Esophagus muscularis mucosa (tissue), 4 donors: ENCODE results near the gene S1PR2. TPM values are rescaled to one million over a fixed set of nuclear protein-coding genes. Genes with fewer than 3 reads are reported as not detected.
A peak's percentile ranks its signal among the peaks of the same experiment; 100 is the strongest.

Experiments used
- DNase-seq: peaks from one replicate; pipeline ENCODE4 v3.0.0-alpha.2; 2017; ENCODE audit errors: extremely low spot score
- H3K27ac ChIP-seq, 4 donors: fragments of 200-600 bp; sonication (generic); replicated peaks in 1 of 4; 1 replicate in 3 of 4; 2 replicates in 1 of 4; pipeline ENCODE4 v1.5.1; 2016 to 2019; ENCODE audit warnings: mild to moderate bottlenecking in 1 of 4
- H3K27me3 ChIP-seq, 4 donors: fragments of 200-600 bp; sonication (generic); one replicate each; pipeline versions ENCODE4 v1.5.1 to v1.6.0; 2016 to 2019
- H3K36me3 ChIP-seq, 4 donors: fragments of 200-600 bp; sonication (generic); one replicate each; pipeline ENCODE4 v1.5.1; 2016 to 2019
- H3K4me1 ChIP-seq, 4 donors: fragments of 200-600 bp; sonication (generic); one replicate each; pipeline ENCODE4 v1.5.1; 2016 to 2019
- H3K4me3 ChIP-seq, 4 donors: fragments of 200-600 bp; sonication (generic); 1 replicate in 2 of 4; 2 replicates in 2 of 4; pipeline ENCODE4 v1.5.1; 2016 to 2019; ENCODE audit warnings: mild to moderate bottlenecking in 4 of 4, moderate library complexity in 1 of 4
- H3K9me3 ChIP-seq, 4 donors: fragments of 200-600 bp; sonication (generic); 1 replicate in 3 of 4; 2 replicates in 1 of 4; pipeline ENCODE4 v1.5.1; 2016 to 2019
- CTCF ChIP-seq, 3 experiments: fragments of 200-600 bp in 2 of 3; fragments of 450-650 bp in 1 of 3; sonication (generic) in 2 of 3; IDR thresholded peaks; one replicate each; pipeline ENCODE4 v1.5.1; 2017 to 2019; ENCODE audit warnings: antibody characterized with exemption in 3 of 3, mild to moderate bottlenecking in 2 of 3, moderate library complexity in 1 of 3
- EP300 ChIP-seq: sonication (generic); formaldehyde crosslinking; IDR thresholded peaks from one replicate; pipeline ENCODE4 v1.6.1; 2017; ENCODE audit warnings: antibody characterized with exemption
- POLR2A ChIP-seq: fragments of 450-650 bp; IDR thresholded peaks from one replicate; pipeline ENCODE4 v1.6.1; 2017; ENCODE audit warnings: antibody characterized with exemption, moderate library complexity, mild to moderate bottlenecking, low read depth
- POLR2AphosphoS5 ChIP-seq, 2 donors: sonication (generic); formaldehyde crosslinking; IDR thresholded peaks; one replicate each; pipeline ENCODE4 v1.6.1; 2017; ENCODE audit warnings: antibody characterized with exemption in 2 of 2
- WGBS: methylation state at CpG from one replicate; pipeline ENCODE4 v1.1.5; 2018; 5-methylcytosine and 5-hydroxymethylcytosine counted together
- intact Hi-C: fragments of 100-400 bp; cut with DNase I; formaldehyde crosslinking; loops from one replicate; pipeline ENCODE4 v1.15.1; 2023
- total RNA-seq, 4 donors: library from RNA; depleted of rRNA; stranded (reverse); fragments of >200 nt; gene quantifications; one replicate each; pipeline versions ENCODE4 v1.1.0 to v1.2.1, GENCODE V29; 2016

Gene S1PR2
- total RNA-seq, 4 donors from 2014 or later: 14.5 to 27.7 (median 20.4) TPM

DNA sequence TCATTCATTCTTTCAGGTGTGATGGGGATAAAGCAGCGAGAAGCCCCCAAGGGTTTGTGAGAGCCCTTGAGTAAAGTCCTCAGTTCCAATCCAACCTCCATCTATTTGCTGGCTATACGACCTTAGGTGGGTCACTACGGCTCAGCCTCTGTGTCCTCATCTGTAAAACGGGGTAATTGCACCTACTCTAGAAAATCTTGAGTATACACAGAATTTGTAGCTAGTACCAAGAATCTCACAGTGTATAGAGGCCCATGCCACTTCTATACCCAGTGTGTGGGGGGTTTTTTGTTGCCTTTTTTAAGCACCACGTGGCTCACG lies 36.0 kb downstream of the S1PR2 start:
- H3K27ac ChIP-seq: peak overlapping the region; percentile 83 to 93 (median 90)
- WGBS: 28% methylated on average over 5 of the region's 6 CpGs
- intact Hi-C loops: no loop called here
- H3K27me3 ChIP-seq: no peaks in the 10 kb centered on the region
- H3K36me3 ChIP-seq: peaks cover 0 to 7% (median 2%) of the 10 kb centered on the region in 4 donors
- peak overlapping the region; percentile 74 to 90 (median 85) for H3K4me3 ChIP-seq
- H3K9me3 ChIP-seq: no peaks in the 10 kb centered on the region
- no peak for TF ChIP-seq POLR2A
- no peak for TF ChIP-seq EP300
- no peak for TF ChIP-seq POLR2AphosphoS5 (IDR thresholded peaks at IDR 0.05)
- no peak for TF ChIP-seq CTCF (IDR thresholded peaks at IDR 0.05)
- peaks cover 17 to 36% (median 29%) of the 10 kb centered on the region in 4 donors for H3K4me1 ChIP-seq
- DNase-seq: no peak

- 0% methylated on average over 9 of the region's 71 CpGs for WGBS
- peak within 1 kb of the TSS; percentile 83 to 93 (median 90) for H3K27ac ChIP-seq
- peaks cover 0 to 10% (median 2%) of the 10 kb centered on the region in 4 donors for H3K36me3 ChIP-seq
- no peaks in the 10 kb centered on the region for H3K27me3 ChIP-seq
- intact Hi-C loops: loop anchor here (5.0 kb wide), 1 partner anchor 53 kb away; no protein-coding TSS in a partner anchor
- H3K4me3 ChIP-seq: peak within 1 kb of the TSS; percentile 74 to 90 (median 85)
- peak; percentile 98 for DNase-seq
- TF ChIP-seq POLR2AphosphoS5 (IDR thresholded peaks at IDR 0.05) (peak; percentile 87 to 90), EP300 (no peak), POLR2A (peak; percentile 20), CTCF (IDR thresholded peaks at IDR 0.05) (no peak)
- peaks cover 17 to 36% (median 29%) of the 10 kb centered on the region in 4 donors for H3K4me1 ChIP-seq
- no peaks in the 10 kb centered on the region for H3K9me3 ChIP-seq
Measured at GRCh38 chr19:10194500-10195198, 36.5 kb downstream of the S1PR2 start, which contains the start of gene DNMT1. Gene DNMT1, minus strand, starts transcription at chr19:10194953. Its CDS starts 54 bp downstream, at chr19:10194899.

DNA sequence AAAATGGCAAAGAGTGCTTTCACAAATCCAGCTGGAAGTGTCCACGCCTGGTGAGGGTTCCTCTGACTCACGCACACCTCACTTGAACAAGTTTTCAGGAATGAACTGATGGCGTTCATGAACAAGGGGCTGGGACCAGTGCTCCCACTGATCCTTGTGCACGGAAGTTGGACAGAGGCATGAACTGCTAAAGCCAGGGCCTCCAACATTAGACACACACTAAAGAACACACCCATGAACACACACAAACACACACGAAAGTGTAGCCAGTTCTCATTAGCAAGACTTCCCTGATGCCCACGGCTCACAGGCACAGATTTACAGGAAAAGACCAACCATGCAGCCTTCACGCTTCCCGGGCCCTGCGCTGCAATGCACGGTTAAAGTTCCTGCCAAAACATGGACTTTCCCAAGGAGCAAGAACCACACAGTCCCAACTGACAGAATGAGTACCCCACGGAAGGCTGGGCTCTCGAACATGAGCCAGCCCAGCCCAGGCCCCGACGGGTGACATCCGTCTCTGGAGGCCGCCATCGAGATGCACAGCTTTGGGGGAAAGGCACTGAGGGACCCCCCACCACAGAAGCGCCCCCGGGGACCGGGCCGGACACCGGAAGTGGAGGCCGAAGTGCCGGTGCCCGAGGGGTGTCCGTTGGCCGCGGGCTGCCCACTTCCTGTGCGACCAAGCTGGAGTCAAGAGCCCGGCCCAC lies 37.2 kb downstream of the S1PR2 start:
- Histone ChIP-seq H3K36me3 (peaks cover 0 to 10% (median 2%) of the 10 kb centered on the region in 4 donors), H3K27ac (peak overlapping the region; percentile 83 to 93 (median 90)), H3K9me3 (no peaks in the 10 kb centered on the region), H3K27me3 (no peaks in the 10 kb centered on the region), H3K4me1 (peaks cover 17 to 36% (median 29%) of the 10 kb centered on the region in 4 donors), H3K4me3 (peak overlapping the region; percentile 74 to 90 (median 85))
- TF ChIP-seq CTCF (IDR thresholded peaks at IDR 0.05) (no peak), EP300 (no peak), POLR2A (no peak), POLR2AphosphoS5 (IDR thresholded peaks at IDR 0.05) (no peak)
- DNase-seq: no peak
- intact Hi-C loops: loop anchor here (5.0 kb wide), 1 partner anchor 53 kb away; no protein-coding TSS in a partner anchor
- 2% methylated on average over 6 of the region's 30 CpGs for WGBS

GRCh38 chr19:10192922-10193321 lies 38.2 kb downstream of the S1PR2 start:
- peak overlapping the region in 1 of 4 donors; percentile 91 for H3K27ac ChIP-seq
- H3K4me1 ChIP-seq: peaks cover 17 to 36% (median 29%) of the 10 kb centered on the region in 4 donors
- H3K4me3 ChIP-seq: no peak overlapping the region
- H3K36me3 ChIP-seq: peaks cover 0 to 10% (median 2%) of the 10 kb centered on the region in 4 donors
- no peaks in the 10 kb centered on the region for H3K9me3 ChIP-seq
- H3K27me3 ChIP-seq: no peaks in the 10 kb centered on the region
- WGBS: 80% methylated on average over 6 of the region's 6 CpGs
- intact Hi-C loops: loop anchor here (5.0 kb wide), 1 partner anchor 54 kb away; no protein-coding TSS in a partner anchor
- TF ChIP-seq EP300 (no peak), CTCF (IDR thresholded peaks at IDR 0.05) (no peak), POLR2A (no peak), POLR2AphosphoS5 (IDR thresholded peaks at IDR 0.05) (no peak)
- no peak for DNase-seq
